ENCODE data around the gene PLCL1. TPM values are rescaled to one million over a fixed set of nuclear protein-coding genes. Genes with fewer than 3 reads are reported as not detected.

The PLCL1 gene
- polyA plus RNA-seq, 1 of the 3 experiments (the other 2 are of a cell fraction) = 7.7 TPM

DNA sequence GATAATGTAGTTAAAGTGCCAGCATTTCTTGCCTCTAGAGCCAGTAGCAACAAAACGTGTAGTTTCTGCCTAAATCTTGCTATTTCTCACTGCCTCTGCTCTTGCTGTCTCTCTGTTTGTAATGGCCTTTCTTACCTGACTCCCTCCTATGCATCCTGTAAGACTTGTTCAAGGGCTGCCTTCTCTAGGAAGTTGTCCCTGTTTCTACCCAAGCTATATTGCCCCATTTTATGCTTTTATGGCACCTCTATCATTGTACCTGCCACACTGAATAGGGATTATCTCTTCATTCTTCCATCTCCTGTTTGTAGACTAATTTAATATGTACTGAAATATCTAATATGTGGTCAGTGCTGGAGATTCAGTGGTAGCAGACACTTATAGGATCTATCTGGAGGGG lies 49.2 kb downstream of the PLCL1 start:
- WGBS (ENCODE audit: low lambda C conversion rate) = 69% methylated on average over 1 of the region's 1 CpG
- peaks cover 26% of the 10 kb centered on the region for H3K79me2 ChIP-seq (ENCODE audit: insufficient read depth)
- H3F3A ChIP-seq (replicated peaks; ENCODE audit: insufficient read depth) = no peaks in the 10 kb centered on the region
- no peak overlapping the region for H3K9ac ChIP-seq
- H3K27me3 ChIP-seq (ENCODE audit: insufficient read depth) = no peaks in the 10 kb centered on the region
- TF ChIP-seq MEF2A (IDR thresholded peaks at IDR 0.05; ENCODE audit: borderline replicate concordance, low read depth) (no peak), CHD2 (IDR thresholded peaks at IDR 0.05; ENCODE audit: low read length, partially characterized antibody) (no peak), TCF12 (IDR thresholded peaks at IDR 0.05) (no peak), GABPA (IDR thresholded peaks at IDR 0.05; ENCODE audit: low read depth) (no peak), SMC3 (IDR thresholded peaks at IDR 0.05; ENCODE audit: low read depth, low read length) (no peak), TAF1 (IDR thresholded peaks at IDR 0.05; ENCODE audit: borderline replicate concordance, low read depth, low read length) (no peak), SIN3A (IDR thresholded peaks at IDR 0.05; ENCODE audit: borderline replicate concordance, low read depth, low read length) (no peak), YY1 (IDR thresholded peaks at IDR 0.05; ENCODE audit: low read depth) (no peak), TEAD4 (IDR thresholded peaks at IDR 0.05; ENCODE audit: borderline replicate concordance, insufficient read depth) (no peak), MXI1 (IDR thresholded peaks at IDR 0.05; ENCODE audit: low read depth, low read length) (no peak)
- TF ChIP-seq, protein P1, sequence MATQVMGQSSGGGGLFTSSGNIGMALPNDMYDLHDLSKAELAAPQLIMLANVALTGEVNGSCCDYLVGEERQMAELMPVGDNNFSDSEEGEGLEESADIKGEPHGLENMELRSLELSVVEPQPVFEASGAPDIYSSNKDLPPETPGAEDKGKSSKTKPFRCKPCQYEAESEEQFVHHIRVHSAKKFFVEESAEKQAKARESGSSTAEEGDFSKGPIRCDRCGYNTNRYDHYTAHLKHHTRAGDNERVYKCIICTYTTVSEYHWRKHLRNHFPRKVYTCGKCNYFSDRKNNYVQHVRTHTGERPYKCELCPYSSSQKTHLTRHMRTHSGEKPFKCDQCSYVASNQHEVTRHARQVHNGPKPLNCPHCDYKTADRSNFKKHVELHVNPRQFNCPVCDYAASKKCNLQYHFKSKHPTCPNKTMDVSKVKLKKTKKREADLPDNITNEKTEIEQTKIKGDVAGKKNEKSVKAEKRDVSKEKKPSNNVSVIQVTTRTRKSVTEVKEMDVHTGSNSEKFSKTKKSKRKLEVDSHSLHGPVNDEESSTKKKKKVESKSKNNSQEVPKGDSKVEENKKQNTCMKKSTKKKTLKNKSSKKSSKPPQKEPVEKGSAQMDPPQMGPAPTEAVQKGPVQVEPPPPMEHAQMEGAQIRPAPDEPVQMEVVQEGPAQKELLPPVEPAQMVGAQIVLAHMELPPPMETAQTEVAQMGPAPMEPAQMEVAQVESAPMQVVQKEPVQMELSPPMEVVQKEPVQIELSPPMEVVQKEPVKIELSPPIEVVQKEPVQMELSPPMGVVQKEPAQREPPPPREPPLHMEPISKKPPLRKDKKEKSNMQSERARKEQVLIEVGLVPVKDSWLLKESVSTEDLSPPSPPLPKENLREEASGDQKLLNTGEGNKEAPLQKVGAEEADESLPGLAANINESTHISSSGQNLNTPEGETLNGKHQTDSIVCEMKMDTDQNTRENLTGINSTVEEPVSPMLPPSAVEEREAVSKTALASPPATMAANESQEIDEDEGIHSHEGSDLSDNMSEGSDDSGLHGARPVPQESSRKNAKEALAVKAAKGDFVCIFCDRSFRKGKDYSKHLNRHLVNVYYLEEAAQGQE (IDR thresholded peaks at IDR 0.05; ENCODE audit: low read depth, low read length) = no peak
- TF ChIP-seq, protein P2, sequence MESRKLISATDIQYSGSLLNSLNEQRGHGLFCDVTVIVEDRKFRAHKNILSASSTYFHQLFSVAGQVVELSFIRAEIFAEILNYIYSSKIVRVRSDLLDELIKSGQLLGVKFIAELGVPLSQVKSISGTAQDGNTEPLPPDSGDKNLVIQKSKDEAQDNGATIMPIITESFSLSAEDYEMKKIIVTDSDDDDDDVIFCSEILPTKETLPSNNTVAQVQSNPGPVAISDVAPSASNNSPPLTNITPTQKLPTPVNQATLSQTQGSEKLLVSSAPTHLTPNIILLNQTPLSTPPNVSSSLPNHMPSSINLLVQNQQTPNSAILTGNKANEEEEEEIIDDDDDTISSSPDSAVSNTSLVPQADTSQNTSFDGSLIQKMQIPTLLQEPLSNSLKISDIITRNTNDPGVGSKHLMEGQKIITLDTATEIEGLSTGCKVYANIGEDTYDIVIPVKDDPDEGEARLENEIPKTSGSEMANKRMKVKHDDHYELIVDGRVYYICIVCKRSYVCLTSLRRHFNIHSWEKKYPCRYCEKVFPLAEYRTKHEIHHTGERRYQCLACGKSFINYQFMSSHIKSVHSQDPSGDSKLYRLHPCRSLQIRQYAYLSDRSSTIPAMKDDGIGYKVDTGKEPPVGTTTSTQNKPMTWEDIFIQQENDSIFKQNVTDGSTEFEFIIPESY (IDR thresholded peaks at IDR 0.05; ENCODE audit: borderline replicate concordance, low read depth) = no peak
- TF ChIP-seq, protein P3, sequence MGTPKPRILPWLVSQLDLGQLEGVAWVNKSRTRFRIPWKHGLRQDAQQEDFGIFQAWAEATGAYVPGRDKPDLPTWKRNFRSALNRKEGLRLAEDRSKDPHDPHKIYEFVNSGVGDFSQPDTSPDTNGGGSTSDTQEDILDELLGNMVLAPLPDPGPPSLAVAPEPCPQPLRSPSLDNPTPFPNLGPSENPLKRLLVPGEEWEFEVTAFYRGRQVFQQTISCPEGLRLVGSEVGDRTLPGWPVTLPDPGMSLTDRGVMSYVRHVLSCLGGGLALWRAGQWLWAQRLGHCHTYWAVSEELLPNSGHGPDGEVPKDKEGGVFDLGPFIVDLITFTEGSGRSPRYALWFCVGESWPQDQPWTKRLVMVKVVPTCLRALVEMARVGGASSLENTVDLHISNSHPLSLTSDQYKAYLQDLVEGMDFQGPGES (IDR thresholded peaks at IDR 0.05; ENCODE audit: low read depth, low read length) = no peak
- H3K36me3 ChIP-seq (replicated peaks in 1 of 2; ENCODE audit: control insufficient read depth in 1 of 2, insufficient read depth in 2 of 2, low read length in 1 of 2) = no peaks in the 10 kb centered on the region
- no peaks in the 10 kb centered on the region; the same call in 1 of the 2 replicates for H4K20me1 ChIP-seq (ENCODE audit: insufficient read depth)
- DNase-seq = no peak
- no peak overlapping the region for H3K4me2 ChIP-seq
- no peaks in the 10 kb centered on the region for H3K9me2 ChIP-seq
- ChIA-PET CTCF (interaction anchor here (0.9 to 1.4 kb wide), 2 partner anchors 10 to 34 kb away, joined by 3 read pairs; no protein-coding TSS in a partner anchor), POLR2A (no interaction called here)
- peaks cover 0 to 10% of the 10 kb centered on the region in 2 experiments; a peak in 3 of 4 replicates for H3K4me1 ChIP-seq (ENCODE audit: control insufficient read depth in 1 of 2, insufficient read depth in 2 of 2, low read depth in 1 of 2, low read length in 1 of 2)
- H2AFZ ChIP-seq (ENCODE audit: low read depth) = no peak overlapping the region
- no peaks in the 10 kb centered on the region for H3K9me3 ChIP-seq
- H3K4me3 ChIP-seq (ENCODE audit: low read depth in 2 of 2, low read length in 1 of 2) = no peak overlapping the region
- no peak overlapping the region for H3K27ac ChIP-seq (ENCODE audit: low read depth in 2 of 2, low read length in 1 of 2)

Data from SK-N-SH (cell line).